Right kidney (tissue), 1 donor: Measurements from ENCODE around the gene ZNRF1.

Experiments used
- DNase-seq: peaks from one replicate; pipeline ENCODE4 v3.0.0-alpha.2; 2016

Gene ZNRF1

GRCh38 chr16:75059411-75059810, 60.6 kb downstream of the ZNRF1 start:
- no peak for DNase-seq

- no peak for DNase-seq
These were observed 61.9 kb downstream of the ZNRF1 start for GRCh38 chr16:75060723-75061122.

DNA sequence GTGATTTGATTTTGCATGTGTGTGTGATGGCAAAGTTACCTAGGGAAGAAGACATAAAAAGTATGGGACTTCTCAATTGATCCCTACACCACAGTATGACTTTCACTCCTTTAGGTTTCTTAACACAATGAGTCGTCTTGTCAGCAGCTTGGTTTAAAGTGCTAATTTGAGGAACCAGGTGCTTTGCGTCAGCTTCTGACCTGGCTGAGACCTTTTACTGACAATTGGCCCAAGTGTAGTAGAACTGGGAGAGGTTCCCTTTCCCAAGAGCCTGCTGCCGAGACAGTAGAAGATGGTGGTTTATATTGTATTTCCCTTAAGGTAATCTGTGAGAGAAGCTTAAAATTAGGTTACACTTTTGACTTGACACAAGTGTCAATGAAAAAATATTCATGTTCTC, 62.8 kb downstream of the ZNRF1 start:
- DNase-seq: no peak

GRCh38 chr16:75062135-75062975, 63.5 kb downstream of the ZNRF1 start:
- no peak for DNase-seq

DNA sequence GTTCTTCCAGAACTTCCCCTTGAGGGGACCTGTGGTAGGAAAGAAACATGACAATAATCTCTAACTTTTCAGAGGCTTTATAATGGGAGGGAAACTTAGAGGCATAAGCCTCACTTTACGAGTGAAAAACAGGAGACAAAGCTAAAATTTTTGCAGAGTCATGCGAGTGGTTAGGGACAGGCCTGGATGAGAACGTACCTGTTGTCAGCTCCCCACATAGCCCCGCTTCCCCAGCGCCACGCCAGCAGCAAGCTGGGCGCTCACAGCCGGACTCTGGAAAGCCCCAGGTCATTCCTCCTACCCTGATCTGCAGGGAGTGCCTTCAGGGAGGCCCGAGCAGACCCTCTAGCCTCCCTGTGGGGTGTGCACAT, 64.1 kb downstream of the ZNRF1 start:
- DNase-seq: no peak

- no peak for DNase-seq
These were observed 64.8 kb downstream of the ZNRF1 start for GRCh38 chr16:75063549-75064088.

- DNase-seq: no peak
These were observed 65.8 kb downstream of the ZNRF1 start for GRCh38 chr16:75064403-75065148.

DNA sequence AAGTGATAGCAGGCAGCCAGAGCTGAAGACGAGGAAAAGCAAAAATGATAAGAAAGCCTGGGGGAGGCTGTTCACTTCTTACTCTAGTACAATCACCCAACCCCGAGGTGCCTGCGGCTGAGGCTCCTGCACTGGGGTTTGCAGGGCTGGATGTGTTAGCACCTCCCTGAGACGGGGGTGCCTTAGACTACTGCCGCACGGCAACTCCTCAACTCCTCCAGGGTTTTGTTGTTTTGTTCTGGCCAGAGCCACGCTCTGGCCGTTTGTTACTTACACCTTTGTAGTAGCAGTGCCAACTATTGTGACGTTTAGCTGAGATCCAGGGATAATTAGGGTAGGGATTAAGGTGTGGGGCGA, 66.3 kb downstream of the ZNRF1 start:
- no peak for DNase-seq

DNA sequence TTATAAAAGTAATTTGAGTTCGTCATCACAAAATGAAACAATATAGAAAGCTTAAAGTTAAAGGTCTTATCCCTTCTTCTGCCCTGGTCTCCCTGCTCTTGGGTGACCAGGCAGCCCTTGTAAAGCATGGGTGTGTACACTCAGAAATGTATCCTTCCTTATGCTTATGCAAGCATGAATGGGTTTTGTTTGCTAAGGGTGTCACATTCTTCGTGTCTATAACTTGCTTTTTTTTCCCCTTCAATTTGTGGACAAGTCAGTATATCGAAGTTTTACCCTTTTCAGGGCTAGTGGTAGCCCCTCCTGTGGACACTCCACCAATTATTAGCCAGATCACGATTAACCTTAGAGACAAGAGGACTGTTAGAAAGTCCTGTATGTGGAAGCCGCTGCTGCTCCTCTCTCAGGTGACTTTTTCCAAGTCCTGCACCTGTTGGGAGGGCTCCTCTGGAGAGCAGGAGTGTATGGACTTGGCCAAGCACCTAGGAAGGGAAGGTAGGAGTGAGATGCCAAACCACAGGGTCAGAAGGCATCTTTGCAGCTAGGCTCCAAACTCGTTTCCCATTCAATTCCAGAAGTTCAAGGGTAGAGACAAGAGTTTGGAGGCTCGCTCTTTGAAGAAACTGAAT, 66.8 kb downstream of the ZNRF1 start:
- DNase-seq: no peak

DNA sequence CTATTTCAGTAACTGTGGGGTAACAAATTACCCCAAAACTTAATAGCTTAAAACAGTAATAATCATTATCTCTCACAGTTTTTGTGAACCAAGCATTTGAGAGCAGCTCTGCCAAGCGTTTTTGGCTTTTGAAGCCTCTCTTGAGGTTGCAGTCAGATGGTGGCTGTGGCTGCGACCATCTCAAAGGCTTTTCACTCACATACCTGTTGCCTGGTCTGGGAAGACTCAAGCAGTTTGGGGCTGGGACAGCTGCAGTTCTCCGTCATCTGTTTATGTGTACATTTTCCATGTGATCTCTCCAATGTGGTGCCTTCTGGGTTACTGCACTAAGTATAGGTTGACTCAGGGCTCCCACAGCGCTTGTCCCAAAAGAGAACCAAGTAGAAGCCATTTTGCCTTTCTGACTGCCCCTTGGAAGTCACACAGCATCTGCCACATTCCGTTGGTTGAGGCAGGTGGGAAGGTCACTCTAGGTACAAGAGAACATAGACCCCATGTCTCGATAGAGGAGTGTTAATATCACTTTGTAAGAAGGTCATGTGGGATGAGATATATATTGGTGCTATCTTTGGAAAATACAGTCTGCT, 68.1 kb downstream of the ZNRF1 start:
- no peak for DNase-seq

- no peak for DNase-seq
These were observed 69.5 kb downstream of the ZNRF1 start for GRCh38 chr16:75068085-75069031.

DNA sequence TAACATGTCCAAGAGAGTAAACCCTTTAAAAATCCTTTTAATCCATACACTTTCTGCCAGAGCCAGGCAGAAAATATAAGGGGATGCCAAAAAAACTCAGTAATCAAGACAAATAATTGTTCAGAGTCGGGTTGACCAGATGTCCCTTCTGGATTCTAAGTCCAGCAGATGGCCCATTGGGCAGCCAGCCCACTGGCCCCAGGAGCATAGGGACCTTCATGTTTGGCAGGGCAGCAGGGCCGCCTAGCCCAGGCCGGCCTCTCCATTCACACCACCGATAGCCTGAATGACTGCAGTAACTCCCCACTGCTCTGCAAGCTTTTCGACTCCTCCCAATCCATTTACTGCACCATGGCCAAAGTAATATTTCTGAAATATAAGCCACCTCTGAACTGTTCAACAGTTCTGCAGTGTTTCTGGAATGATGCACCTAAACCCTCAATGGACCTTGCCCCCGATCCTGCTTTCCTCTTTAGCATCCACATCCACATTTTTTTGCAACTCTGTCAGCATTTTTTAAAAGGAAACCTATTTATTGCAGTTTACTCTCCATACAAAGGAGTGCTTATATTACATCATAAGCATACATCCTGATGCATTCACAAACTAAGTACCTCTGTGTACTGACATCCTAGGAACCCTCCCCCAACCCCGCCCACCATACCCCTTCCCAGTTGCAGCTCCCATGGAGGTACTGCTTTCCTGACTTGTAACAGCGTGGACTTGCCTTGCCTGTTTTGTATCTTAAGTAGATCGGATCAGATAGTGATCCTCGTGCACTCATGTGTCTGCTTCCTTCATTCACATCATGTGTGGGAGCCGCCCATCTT, 71.4 kb downstream of the ZNRF1 start:
- no peak for DNase-seq

DNA sequence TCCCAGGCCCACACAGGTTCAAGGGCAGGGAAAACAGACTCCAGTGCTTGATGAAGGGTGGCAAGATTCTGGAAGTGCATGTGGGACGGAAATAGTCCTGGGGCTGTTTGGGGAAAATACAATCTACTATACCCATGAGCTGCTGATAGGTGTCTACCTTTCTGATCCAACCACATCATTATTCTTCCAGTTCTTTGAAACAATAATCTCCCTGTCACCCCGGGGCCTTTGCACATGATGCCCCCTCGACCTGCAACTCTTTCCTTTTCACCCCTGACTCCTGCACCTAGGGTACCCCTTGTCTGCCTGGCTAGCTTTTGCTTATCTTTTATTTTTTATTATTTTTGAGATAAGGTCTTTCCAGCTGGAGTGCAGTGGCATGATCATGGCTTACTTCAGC, 72.8 kb downstream of the ZNRF1 start:
- DNase-seq: no peak

GRCh38 chr16:75072239-75072947, 73.6 kb downstream of the ZNRF1 start:
- DNase-seq: no peak

- no peak for DNase-seq
These were observed 74.9 kb downstream of the ZNRF1 start for GRCh38 chr16:75073545-75074303.

DNA sequence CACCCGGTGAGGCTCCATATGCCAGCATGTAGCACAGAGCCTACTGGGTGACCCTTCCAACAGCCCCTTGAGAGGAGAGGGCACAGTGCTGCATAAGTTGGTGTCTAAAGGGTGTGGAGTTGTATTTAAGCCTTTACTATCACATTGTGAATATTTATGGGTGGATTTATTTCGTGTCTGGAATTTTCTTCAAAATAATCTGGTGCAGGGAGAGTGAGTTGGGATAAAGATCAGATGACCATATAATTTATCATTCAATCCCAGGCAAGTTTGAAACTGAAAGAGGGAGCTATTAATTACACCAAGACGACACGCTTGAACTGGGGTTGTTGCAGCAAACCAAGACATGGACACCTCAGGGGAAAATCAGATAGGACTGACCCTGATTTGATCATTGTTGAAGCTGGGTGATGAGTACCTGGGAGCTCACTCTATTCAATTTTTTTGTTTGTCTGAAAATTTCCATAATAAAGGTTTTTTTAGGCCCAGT, 75.5 kb downstream of the ZNRF1 start:
- DNase-seq: no peak

GRCh38 chr16:75074920-75075687, 76.3 kb downstream of the ZNRF1 start:
- no peak for DNase-seq

- DNase-seq: no peak
These were observed 77.0 kb downstream of the ZNRF1 start for GRCh38 chr16:75075688-75076268.
